SU-DHL-6 (cell line): Measurements from ENCODE around the gene CCDC27.

Experiments used
- H2AFZ ChIP-seq: fragments of 200-600 bp; sonication (generic); 2 replicates; pipeline ENCODE4 v1.6.1; 2014; ENCODE audit warnings: low read depth, mild to moderate bottlenecking, moderate library complexity, mixed read lengths, antibody characterized with exemption, low read length; ENCODE audit not compliant: severe bottlenecking
- H3F3A ChIP-seq: fragments of 200-600 bp; shearing (Covaris generic); 2 replicates; pipeline ENCODE4 v1.6.0; 2016; ENCODE audit warnings: antibody characterized with exemption, mild to moderate bottlenecking; ENCODE audit not compliant: insufficient read depth
- H3K27ac ChIP-seq: fragments of 200-600 bp; sonication (generic); 2 replicates; pipeline ENCODE4 v1.5.1; 2016; ENCODE audit warnings: low read depth, mild to moderate bottlenecking, low read length, moderate library complexity, mixed read lengths
- H3K27me3 ChIP-seq: fragments of 200-600 bp; sonication (generic), shearing (Covaris generic); 2 replicates; pipeline ENCODE4 v1.6.0; 2014; ENCODE audit warnings: mild to moderate bottlenecking, low read length
- H3K36me3 ChIP-seq: fragments of 200-600 bp; sonication (generic); 2 replicates; pipeline ENCODE4 v1.6.1; 2014; ENCODE audit warnings: mild to moderate bottlenecking, low read length, mixed read lengths
- H3K4me2 ChIP-seq: fragments of 300-600, 200-600 bp; shearing (Covaris generic), sonication (generic); 2 replicates; pipeline ENCODE4 v1.6.0; 2014; ENCODE audit warnings: low read length, low read depth, mild to moderate bottlenecking; ENCODE audit not compliant: poor library complexity, severe bottlenecking
- H3K4me3 ChIP-seq: fragments of 200-600 bp; sonication (generic); 2 replicates; pipeline ENCODE4 v1.5.1; 2014; ENCODE audit warnings: antibody characterized with exemption, low read length, mild to moderate bottlenecking, mixed read lengths; ENCODE audit not compliant: insufficient read depth, poor library complexity, severe bottlenecking
- H3K79me2 ChIP-seq: fragments of 200-600 bp; sonication (generic); 2 replicates; pipeline ENCODE4 v1.6.1; 2014; ENCODE audit warnings: mild to moderate bottlenecking, low read length, moderate library complexity; ENCODE audit not compliant: insufficient read depth
- H3K9ac ChIP-seq: fragments of 200-600 bp; sonication (generic); 2 replicates; pipeline ENCODE4 v1.7.0; 2014; ENCODE audit warnings: mild to moderate bottlenecking, low read length
- H3K9me2 ChIP-seq: fragments of 200-600 bp; sonication (generic); replicated peaks from 2 replicates; pipeline ENCODE4 v1.6.1; 2014; ENCODE audit warnings: low read length; ENCODE audit not compliant: insufficient read depth
- H3K9me3 ChIP-seq: fragments of 200-600 bp; sonication (generic); 2 replicates; pipeline ENCODE4 v1.6.1; 2014; ENCODE audit warnings: low read length, mixed read lengths; ENCODE audit not compliant: insufficient read depth
- H4K20me1 ChIP-seq: fragments of 200-600 bp; sonication (generic); 2 replicates; pipeline ENCODE4 v1.6.1; 2014; ENCODE audit warnings: low read depth, mild to moderate bottlenecking, antibody characterized with exemption, low read length, moderate library complexity, mixed read lengths
- EZH2phosphoT487 ChIP-seq: fragments of 200-600 bp; sonication (generic), shearing (Covaris generic); conservative IDR thresholded peaks from 2 replicates; pipeline ENCODE4 v1.6.1; 2018; ENCODE audit warnings: mild to moderate bottlenecking, antibody characterized with exemption, low read length, moderate library complexity, mixed read lengths
- TF ChIP-seq, protein P1 (sequence below): fragments of 200-600 bp; sonication (generic); IDR thresholded peaks from one replicate; pipeline ENCODE4 v1.5.1; 2017; ENCODE audit warnings: antibody characterized with exemption, mild to moderate bottlenecking, low read length, moderate library complexity; ENCODE audit not compliant: insufficient read depth, poor library complexity, severe bottlenecking

CCDC27 gene

GRCh38 chr1:3740042-3740441 is 12.2 kb upstream of the CCDC27 start:
- Histone ChIP-seq H3K9me3 (no peaks in the 10 kb centered on the region), H3F3A (no peaks in the 10 kb centered on the region), H3K27me3 (no peaks in the 10 kb centered on the region), H3K27ac (no peak overlapping the region), H3K9me2 (no peaks in the 10 kb centered on the region), H3K79me2 (no peaks in the 10 kb centered on the region), H4K20me1 (no peaks in the 10 kb centered on the region), H3K4me3 (no peak overlapping the region), H3K36me3 (no peaks in the 10 kb centered on the region), H3K4me2 (no peak overlapping the region), H2AFZ (no peak overlapping the region), H3K9ac (no peak overlapping the region)
- TF ChIP-seq EZH2phosphoT487: no peak

- H3K27ac ChIP-seq: no peak overlapping the region
- H3K4me3 ChIP-seq: no peak overlapping the region
- no peak for TF ChIP-seq EZH2phosphoT487
- TF ChIP-seq, protein P1, sequence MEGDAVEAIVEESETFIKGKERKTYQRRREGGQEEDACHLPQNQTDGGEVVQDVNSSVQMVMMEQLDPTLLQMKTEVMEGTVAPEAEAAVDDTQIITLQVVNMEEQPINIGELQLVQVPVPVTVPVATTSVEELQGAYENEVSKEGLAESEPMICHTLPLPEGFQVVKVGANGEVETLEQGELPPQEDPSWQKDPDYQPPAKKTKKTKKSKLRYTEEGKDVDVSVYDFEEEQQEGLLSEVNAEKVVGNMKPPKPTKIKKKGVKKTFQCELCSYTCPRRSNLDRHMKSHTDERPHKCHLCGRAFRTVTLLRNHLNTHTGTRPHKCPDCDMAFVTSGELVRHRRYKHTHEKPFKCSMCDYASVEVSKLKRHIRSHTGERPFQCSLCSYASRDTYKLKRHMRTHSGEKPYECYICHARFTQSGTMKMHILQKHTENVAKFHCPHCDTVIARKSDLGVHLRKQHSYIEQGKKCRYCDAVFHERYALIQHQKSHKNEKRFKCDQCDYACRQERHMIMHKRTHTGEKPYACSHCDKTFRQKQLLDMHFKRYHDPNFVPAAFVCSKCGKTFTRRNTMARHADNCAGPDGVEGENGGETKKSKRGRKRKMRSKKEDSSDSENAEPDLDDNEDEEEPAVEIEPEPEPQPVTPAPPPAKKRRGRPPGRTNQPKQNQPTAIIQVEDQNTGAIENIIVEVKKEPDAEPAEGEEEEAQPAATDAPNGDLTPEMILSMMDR: no peak
- H3K9me2 ChIP-seq: no peaks in the 10 kb centered on the region
- H3K9me3 ChIP-seq: no peaks in the 10 kb centered on the region
- H3K79me2 ChIP-seq: no peaks in the 10 kb centered on the region
- no peak overlapping the region for H3K4me2 ChIP-seq
- no peaks in the 10 kb centered on the region for H3K27me3 ChIP-seq
- H3F3A ChIP-seq: no peaks in the 10 kb centered on the region
- H3K9ac ChIP-seq: no peak overlapping the region
- H2AFZ ChIP-seq: no peak overlapping the region
- H3K36me3 ChIP-seq: no peaks in the 10 kb centered on the region
- H4K20me1 ChIP-seq: no peaks in the 10 kb centered on the region
Observed at GRCh38 chr1:3740752-3741151, 11.5 kb upstream of the CCDC27 start.

- Histone ChIP-seq H3K79me2 (no peaks in the 10 kb centered on the region), H3K4me2 (no peak overlapping the region), H3K27ac (no peak overlapping the region), H3K27me3 (no peaks in the 10 kb centered on the region), H3K9me2 (no peaks in the 10 kb centered on the region), H3F3A (no peaks in the 10 kb centered on the region), H3K9me3 (no peaks in the 10 kb centered on the region), H3K36me3 (no peaks in the 10 kb centered on the region), H3K4me3 (no peak overlapping the region), H2AFZ (no peak overlapping the region), H4K20me1 (no peaks in the 10 kb centered on the region), H3K9ac (no peak overlapping the region)
- no peak for TF ChIP-seq EZH2phosphoT487
- TF ChIP-seq, protein P1: no peak
Observed at GRCh38 chr1:3741566-3742438, 10.4 kb upstream of the CCDC27 start.

- Histone ChIP-seq H3K27me3 (no peaks in the 10 kb centered on the region), H3K4me2 (no peak overlapping the region)
Observed at GRCh38 chr1:3742439-3743298, 9.6 kb upstream of the CCDC27 start.

More at GRCh38 chr1:3742439-3743298, 9.6 kb upstream of the CCDC27 start:
- TF ChIP-seq, protein P1: no peak
- TF ChIP-seq EZH2phosphoT487: no peak
- Histone ChIP-seq H3K4me3 (no peak overlapping the region), H3K9ac (no peak overlapping the region), H2AFZ (no peak overlapping the region), H4K20me1 (no peaks in the 10 kb centered on the region), H3F3A (no peaks in the 10 kb centered on the region), H3K36me3 (no peaks in the 10 kb centered on the region), H3K9me2 (no peaks in the 10 kb centered on the region), H3K9me3 (no peaks in the 10 kb centered on the region), H3K27ac (no peak overlapping the region), H3K79me2 (no peaks in the 10 kb centered on the region)
